Epithelial cell of proximal tubule (primary cell): ENCODE data around the gene CRIM1. TPM values are rescaled to one million over a fixed set of nuclear protein-coding genes. Genes with fewer than 3 reads are reported as not detected.

Source experiments
- DNase-seq: peaks from one replicate; pipeline ENCODE4 v3.0.0-alpha.2; 2011; ENCODE audit warnings: low read depth
- H3K4me3 ChIP-seq: 2 replicates; pipeline ENCODE4 v1.5.1; 2011; ENCODE audit warnings: low read depth, mild to moderate bottlenecking, low read length
- total RNA-seq: library from RNA; depleted of rRNA; stranded (reverse); fragments of >200 nt; gene quantifications from 2 replicates; pipeline ENCODE4 v1.2.3, GENCODE V29; 2015
- TF ChIP-seq, protein P1 (sequence below): conservative IDR thresholded peaks from 2 replicates; pipeline ENCODE4 v1.5.1; 2012; ENCODE audit warnings: low read depth, mild to moderate bottlenecking, low read length

The CRIM1 gene
- total RNA-seq, 1 donor from 2014 or later, result 143 TPM

GRCh38 chr2:36351736-36352349 lies 3.7 kb upstream of the CRIM1 start:
- no peak for DNase-seq

DNA sequence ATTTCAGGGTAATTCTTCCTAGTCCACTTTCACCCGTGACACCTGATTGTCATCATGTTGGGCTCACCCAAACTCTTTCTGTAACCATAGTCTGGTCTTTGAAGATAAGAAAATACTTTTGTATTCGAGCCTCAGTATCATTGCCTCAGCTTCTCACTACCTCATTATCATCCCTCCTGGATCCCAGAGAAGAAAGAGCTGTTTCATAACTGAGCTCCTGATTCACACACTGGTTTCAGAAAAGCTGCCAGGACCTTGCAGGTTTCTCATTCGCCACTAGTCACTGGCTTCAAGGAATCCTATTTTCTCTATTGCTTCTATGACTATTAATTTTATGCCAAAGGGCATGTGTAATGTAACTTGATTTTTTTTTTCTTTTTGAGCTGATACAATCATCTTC lies 2.9 kb upstream of the CRIM1 start:
- TF ChIP-seq, protein P1, sequence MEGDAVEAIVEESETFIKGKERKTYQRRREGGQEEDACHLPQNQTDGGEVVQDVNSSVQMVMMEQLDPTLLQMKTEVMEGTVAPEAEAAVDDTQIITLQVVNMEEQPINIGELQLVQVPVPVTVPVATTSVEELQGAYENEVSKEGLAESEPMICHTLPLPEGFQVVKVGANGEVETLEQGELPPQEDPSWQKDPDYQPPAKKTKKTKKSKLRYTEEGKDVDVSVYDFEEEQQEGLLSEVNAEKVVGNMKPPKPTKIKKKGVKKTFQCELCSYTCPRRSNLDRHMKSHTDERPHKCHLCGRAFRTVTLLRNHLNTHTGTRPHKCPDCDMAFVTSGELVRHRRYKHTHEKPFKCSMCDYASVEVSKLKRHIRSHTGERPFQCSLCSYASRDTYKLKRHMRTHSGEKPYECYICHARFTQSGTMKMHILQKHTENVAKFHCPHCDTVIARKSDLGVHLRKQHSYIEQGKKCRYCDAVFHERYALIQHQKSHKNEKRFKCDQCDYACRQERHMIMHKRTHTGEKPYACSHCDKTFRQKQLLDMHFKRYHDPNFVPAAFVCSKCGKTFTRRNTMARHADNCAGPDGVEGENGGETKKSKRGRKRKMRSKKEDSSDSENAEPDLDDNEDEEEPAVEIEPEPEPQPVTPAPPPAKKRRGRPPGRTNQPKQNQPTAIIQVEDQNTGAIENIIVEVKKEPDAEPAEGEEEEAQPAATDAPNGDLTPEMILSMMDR, result peak; percentile 25
- no peak overlapping the region for H3K4me3 ChIP-seq
- no peak for DNase-seq

More at GRCh38 chr2:36351736-36352349, 3.7 kb upstream of the CRIM1 start:
- no peak overlapping the region for H3K4me3 ChIP-seq
- TF ChIP-seq, protein P1, result peak; percentile 60

GRCh38 chr2:36354811-36355150 lies 797 bp upstream of the CRIM1 start:
- DNase-seq, result no peak
- H3K4me3 ChIP-seq, result peak overlapping the region; percentile 88
- TF ChIP-seq, protein P1, result no peak

- peak overlapping the region; percentile 88 for H3K4me3 ChIP-seq
- no peak for DNase-seq
- TF ChIP-seq, protein P1, result no peak
These were observed 316 bp downstream of the CRIM1 start for GRCh38 chr2:36355890-36356297.

- H3K4me3 ChIP-seq, result peak overlapping the region; percentile 88
- TF ChIP-seq, protein P1, result no peak
- DNase-seq, result no peak
These were observed 866 bp downstream of the CRIM1 start for GRCh38 chr2:36356298-36356989.

GRCh38 chr2:36356990-36357846 lies 1.6 kb downstream of the CRIM1 start:
- DNase-seq, result no peak
- TF ChIP-seq, protein P1, result no peak
- peak overlapping the region; percentile 88 for H3K4me3 ChIP-seq
